ENCODE data around the gene SLC44A3.

SLC44A3 gene

GRCh38 chr1:94801919-94802546, 18.1 kb upstream of the SLC44A3 start:
- DNase-seq: no peak

GRCh38 chr1:94803106-94803505, 17.1 kb upstream of the SLC44A3 start:
- no peak for DNase-seq

GRCh38 chr1:94803517-94804441, 16.4 kb upstream of the SLC44A3 start:
- no peak for DNase-seq

- no peak for DNase-seq
Observed at GRCh38 chr1:94804442-94804837, 15.7 kb upstream of the SLC44A3 start.

- peak; percentile 16 to 30 for DNase-seq
Observed at GRCh38 chr1:94805912-94806311, 14.2 kb upstream of the SLC44A3 start.

- no peak for DNase-seq
Observed at GRCh38 chr1:94806441-94806871, 13.7 kb upstream of the SLC44A3 start.

GRCh38 chr1:94807742-94808491, 12.2 kb upstream of the SLC44A3 start:
- no peak for DNase-seq

- DNase-seq: no peak
Observed at GRCh38 chr1:94808669-94809068, 11.5 kb upstream of the SLC44A3 start.

- no peak for DNase-seq
Observed at GRCh38 chr1:94812985-94813384, 7.2 kb upstream of the SLC44A3 start.

GRCh38 chr1:94816030-94816429, 4.1 kb upstream of the SLC44A3 start:
- no peak for DNase-seq

GRCh38 chr1:94817712-94818111, 2.4 kb upstream of the SLC44A3 start:
- DNase-seq: no peak

- DNase-seq: no peak
Observed at GRCh38 chr1:94819238-94819944, 766 bp upstream of the SLC44A3 start.

- no peak for DNase-seq
Observed at GRCh38 chr1:94820936-94821335, 779 bp downstream of the SLC44A3 start.

- DNase-seq: no peak
Observed at GRCh38 chr1:94821636-94822305, 1.6 kb downstream of the SLC44A3 start.

- no peak for DNase-seq
Observed at GRCh38 chr1:94823116-94823515, 3.0 kb downstream of the SLC44A3 start.

GRCh38 chr1:94825936-94826335, 5.8 kb downstream of the SLC44A3 start:
- DNase-seq: no peak

GRCh38 chr1:94827434-94827833, 7.3 kb downstream of the SLC44A3 start:
- no peak for DNase-seq

GRCh38 chr1:94828251-94828650, 8.1 kb downstream of the SLC44A3 start:
- no peak for DNase-seq

GRCh38 chr1:94831641-94832040, 11.5 kb downstream of the SLC44A3 start:
- no peak for DNase-seq

GRCh38 chr1:94832446-94832845, 12.3 kb downstream of the SLC44A3 start:
- no peak for DNase-seq

GRCh38 chr1:94832931-94833585, 12.9 kb downstream of the SLC44A3 start:
- no peak for DNase-seq

- DNase-seq: no peak
Observed at GRCh38 chr1:94836891-94837290, 16.7 kb downstream of the SLC44A3 start.
